ENCODE data around the gene BTAF1. TPM values are rescaled to one million over a fixed set of nuclear protein-coding genes. Genes with fewer than 3 reads are reported as not detected.

The BTAF1 gene
- total RNA-seq, 1 experiment from 2014 or later = 37.0 TPM

GRCh38 chr10:91879515-91880170, 43.9 kb upstream of the BTAF1 start:
- ChIA-PET CTCF (interaction anchor here (0.5 to 1.4 kb wide), 4 partner anchors 17 to 567 kb away, joined by 3 to 4 read pairs (median 4); no protein-coding TSS in a partner anchor), POLR2A (interaction anchor here (0.5 to 0.7 kb wide), 2 partner anchors 28 kb away, joined by 3 read pairs; no protein-coding TSS in a partner anchor)
- intact Hi-C loops (cut with micrococcal nuclease) = no loop called here
- Mint-ChIP-seq H3K27ac (ENCODE audit: low read depth, unreplicated experiment) (no peak overlapping the region), H3K36me3 (ENCODE audit: insufficient read depth, unreplicated experiment) (no peaks in the 10 kb centered on the region), H3K4me3 (ENCODE audit: unreplicated experiment) (no peak overlapping the region), H3K9me3 (ENCODE audit: unreplicated experiment) (no peaks in the 10 kb centered on the region), H3K4me1 (ENCODE audit: insufficient read depth, unreplicated experiment) (no peaks in the 10 kb centered on the region), H3K27me3 (ENCODE audit: insufficient read depth, unreplicated experiment) (no peaks in the 10 kb centered on the region)
- BruUV-seq (replicated peaks) = no TSS peak
- TF ChIP-seq, protein P1, sequence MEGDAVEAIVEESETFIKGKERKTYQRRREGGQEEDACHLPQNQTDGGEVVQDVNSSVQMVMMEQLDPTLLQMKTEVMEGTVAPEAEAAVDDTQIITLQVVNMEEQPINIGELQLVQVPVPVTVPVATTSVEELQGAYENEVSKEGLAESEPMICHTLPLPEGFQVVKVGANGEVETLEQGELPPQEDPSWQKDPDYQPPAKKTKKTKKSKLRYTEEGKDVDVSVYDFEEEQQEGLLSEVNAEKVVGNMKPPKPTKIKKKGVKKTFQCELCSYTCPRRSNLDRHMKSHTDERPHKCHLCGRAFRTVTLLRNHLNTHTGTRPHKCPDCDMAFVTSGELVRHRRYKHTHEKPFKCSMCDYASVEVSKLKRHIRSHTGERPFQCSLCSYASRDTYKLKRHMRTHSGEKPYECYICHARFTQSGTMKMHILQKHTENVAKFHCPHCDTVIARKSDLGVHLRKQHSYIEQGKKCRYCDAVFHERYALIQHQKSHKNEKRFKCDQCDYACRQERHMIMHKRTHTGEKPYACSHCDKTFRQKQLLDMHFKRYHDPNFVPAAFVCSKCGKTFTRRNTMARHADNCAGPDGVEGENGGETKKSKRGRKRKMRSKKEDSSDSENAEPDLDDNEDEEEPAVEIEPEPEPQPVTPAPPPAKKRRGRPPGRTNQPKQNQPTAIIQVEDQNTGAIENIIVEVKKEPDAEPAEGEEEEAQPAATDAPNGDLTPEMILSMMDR (IDR thresholded peaks at IDR 0.05; ENCODE audit: unreplicated experiment) = no peak
- DNase-seq (ENCODE audit: unreplicated experiment) = no peak

- TF ChIP-seq, protein P1 (IDR thresholded peaks at IDR 0.05; ENCODE audit: unreplicated experiment) = no peak
- Mint-ChIP-seq H3K36me3 (ENCODE audit: insufficient read depth, unreplicated experiment) (no peaks in the 10 kb centered on the region), H3K4me1 (ENCODE audit: insufficient read depth, unreplicated experiment) (no peaks in the 10 kb centered on the region), H3K9me3 (ENCODE audit: unreplicated experiment) (no peaks in the 10 kb centered on the region), H3K4me3 (ENCODE audit: unreplicated experiment) (no peak overlapping the region), H3K27me3 (ENCODE audit: insufficient read depth, unreplicated experiment) (no peaks in the 10 kb centered on the region), H3K27ac (ENCODE audit: low read depth, unreplicated experiment) (no peak overlapping the region)
- no TSS peak for BruUV-seq (replicated peaks)
- intact Hi-C loops (cut with micrococcal nuclease) = no loop called here
- POLR2A ChIA-PET = interaction anchor here (1.5 kb wide), 1 partner anchor 12 kb away, joined by 4 read pairs; no protein-coding TSS in a partner anchor
- CTCF ChIA-PET = interaction anchor here (0.7 to 0.8 kb wide), 2 partner anchors 17 to 94 kb away, joined by 3 read pairs; no protein-coding TSS in a partner anchor
- peak; percentile 9 for DNase-seq (ENCODE audit: unreplicated experiment)
Measured at GRCh38 chr10:91880310-91880709, 43.3 kb upstream of the BTAF1 start.

DNA sequence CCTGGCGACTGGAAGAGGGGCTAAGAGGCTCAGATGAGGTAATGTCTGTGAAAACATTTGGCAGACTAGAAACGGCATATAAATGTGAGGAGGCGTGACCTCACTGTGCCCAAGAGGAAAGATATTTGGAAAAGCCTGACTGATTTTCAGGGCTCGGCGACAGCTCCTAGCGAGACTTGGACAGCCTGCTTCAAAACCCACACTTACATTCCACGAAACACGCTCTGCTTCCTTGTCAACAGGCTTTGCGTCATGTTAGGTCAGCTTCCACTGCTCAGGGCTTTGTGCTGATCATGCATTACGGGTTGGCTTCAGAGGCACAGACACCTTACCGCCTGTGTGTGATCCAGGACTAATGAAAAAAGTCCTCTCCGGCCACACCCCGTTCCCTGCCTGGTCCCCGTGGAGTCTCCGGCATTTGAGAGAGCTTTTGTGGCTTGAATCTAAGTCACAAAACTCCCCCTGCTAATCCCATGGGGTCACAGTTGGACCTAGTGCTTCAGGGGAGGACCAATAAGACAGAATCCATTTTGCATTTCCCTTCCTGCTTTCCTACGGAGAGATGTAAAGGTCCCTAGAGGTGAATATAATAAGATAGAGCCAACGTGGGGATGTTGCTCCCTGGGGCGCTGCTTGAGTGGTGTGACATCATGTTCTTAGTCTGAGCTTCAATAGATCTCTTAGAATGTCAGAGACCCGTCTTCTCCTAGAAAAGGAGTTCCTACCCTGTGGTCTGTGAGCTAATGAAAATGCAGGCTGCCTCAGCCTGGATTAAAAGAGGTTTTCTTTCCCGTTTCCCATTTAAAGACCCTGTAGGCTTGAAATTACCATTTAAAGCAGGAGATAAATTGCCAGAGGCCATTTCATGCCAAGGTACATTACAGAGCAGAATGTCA, 39.8 kb upstream of the BTAF1 start:
- Mint-ChIP-seq H3K36me3 (ENCODE audit: insufficient read depth, unreplicated experiment) (no peaks in the 10 kb centered on the region), H3K4me3 (ENCODE audit: unreplicated experiment) (no peak overlapping the region), H3K4me1 (ENCODE audit: insufficient read depth, unreplicated experiment) (no peaks in the 10 kb centered on the region), H3K9me3 (ENCODE audit: unreplicated experiment) (no peaks in the 10 kb centered on the region), H3K27ac (ENCODE audit: low read depth, unreplicated experiment) (no peak overlapping the region), H3K27me3 (ENCODE audit: insufficient read depth, unreplicated experiment) (no peaks in the 10 kb centered on the region)
- no TSS peak for BruUV-seq (replicated peaks)
- TF ChIP-seq, protein P1 (IDR thresholded peaks at IDR 0.05; ENCODE audit: unreplicated experiment) = no peak
- no peak for DNase-seq (ENCODE audit: unreplicated experiment)
- ChIA-PET POLR2A (interaction anchor here (0.6 to 0.7 kb wide), 2 partner anchors 11 to 406 kb away, joined by 3 read pairs; no protein-coding TSS in a partner anchor), CTCF (interaction anchor here (0.5 to 0.6 kb wide), 2 partner anchors 26 to 1399 kb away, joined by 3 to 4 read pairs; no protein-coding TSS in a partner anchor)
- intact Hi-C loops (cut with micrococcal nuclease) = no loop called here

GRCh38 chr10:91884536-91884935, 39.0 kb upstream of the BTAF1 start:
- ChIA-PET CTCF (no interaction called here), POLR2A (interaction anchor here (0.6 kb wide), 1 partner anchor 11 kb away, joined by 3 read pairs; no protein-coding TSS in a partner anchor)
- Mint-ChIP-seq H3K9me3 (ENCODE audit: unreplicated experiment) (no peaks in the 10 kb centered on the region), H3K4me3 (ENCODE audit: unreplicated experiment) (no peak overlapping the region), H3K27ac (ENCODE audit: low read depth, unreplicated experiment) (no peak overlapping the region), H3K4me1 (ENCODE audit: insufficient read depth, unreplicated experiment) (no peaks in the 10 kb centered on the region), H3K27me3 (ENCODE audit: insufficient read depth, unreplicated experiment) (no peaks in the 10 kb centered on the region), H3K36me3 (ENCODE audit: insufficient read depth, unreplicated experiment) (no peaks in the 10 kb centered on the region)
- TF ChIP-seq, protein P1 (IDR thresholded peaks at IDR 0.05; ENCODE audit: unreplicated experiment) = no peak
- no TSS peak for BruUV-seq (replicated peaks)
- intact Hi-C loops (cut with micrococcal nuclease) = no loop called here
- no peak for DNase-seq (ENCODE audit: unreplicated experiment)
